ENCODE data around the gene SF3B5.

DNA sequence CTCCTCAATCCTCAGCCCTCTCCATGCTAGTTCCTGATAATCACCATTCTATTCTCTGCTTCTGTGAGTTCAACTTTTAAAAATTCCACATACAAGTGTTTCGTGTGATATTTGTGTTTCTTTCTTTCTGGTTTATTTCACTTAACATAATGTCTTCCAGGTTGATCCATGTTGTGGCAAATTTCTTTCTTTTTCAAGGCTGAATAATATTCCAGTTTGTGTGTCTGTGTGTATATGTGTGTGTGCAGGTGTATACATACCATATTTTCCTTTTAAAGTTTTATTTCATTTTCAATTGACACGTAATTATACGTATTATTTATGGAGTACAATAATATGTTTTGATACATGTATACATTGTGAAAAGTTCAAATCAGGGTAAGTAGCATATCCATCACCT is 19.8 kb upstream of the SF3B5 start:
- TF ChIP-seq, protein P1, sequence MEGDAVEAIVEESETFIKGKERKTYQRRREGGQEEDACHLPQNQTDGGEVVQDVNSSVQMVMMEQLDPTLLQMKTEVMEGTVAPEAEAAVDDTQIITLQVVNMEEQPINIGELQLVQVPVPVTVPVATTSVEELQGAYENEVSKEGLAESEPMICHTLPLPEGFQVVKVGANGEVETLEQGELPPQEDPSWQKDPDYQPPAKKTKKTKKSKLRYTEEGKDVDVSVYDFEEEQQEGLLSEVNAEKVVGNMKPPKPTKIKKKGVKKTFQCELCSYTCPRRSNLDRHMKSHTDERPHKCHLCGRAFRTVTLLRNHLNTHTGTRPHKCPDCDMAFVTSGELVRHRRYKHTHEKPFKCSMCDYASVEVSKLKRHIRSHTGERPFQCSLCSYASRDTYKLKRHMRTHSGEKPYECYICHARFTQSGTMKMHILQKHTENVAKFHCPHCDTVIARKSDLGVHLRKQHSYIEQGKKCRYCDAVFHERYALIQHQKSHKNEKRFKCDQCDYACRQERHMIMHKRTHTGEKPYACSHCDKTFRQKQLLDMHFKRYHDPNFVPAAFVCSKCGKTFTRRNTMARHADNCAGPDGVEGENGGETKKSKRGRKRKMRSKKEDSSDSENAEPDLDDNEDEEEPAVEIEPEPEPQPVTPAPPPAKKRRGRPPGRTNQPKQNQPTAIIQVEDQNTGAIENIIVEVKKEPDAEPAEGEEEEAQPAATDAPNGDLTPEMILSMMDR (optimal IDR thresholded peaks at IDR 0.05 in 1 of 3, IDR thresholded peaks at IDR 0.05 in 1 of 3, conservative IDR thresholded peaks at IDR 0.05 in 1 of 3; ENCODE audit: extremely low read depth in 1 of 3, insufficient read depth in 2 of 3, low read length in 3 of 3): no peak
- TF ChIP-seq EZH2 (IDR thresholded peaks at IDR 0.05; ENCODE audit: low read length): no peak

All from keratinocyte (primary cell).